ENCODE measurements around the gene RPUSD3.

GRCh38 chr3:9883706-9884554 is 40.1 kb upstream of the RPUSD3 start:
- no peak for TF ChIP-seq CTCF (IDR thresholded peaks at IDR 0.05)
- no peak for TF ChIP-seq POLR2A (IDR thresholded peaks at IDR 0.05)

Measured in uterus (tissue), 2 donors.